DMS114 treated with DMSO at 0.1 percent for 48 hours (cell line): ENCODE measurements around the gene FAM185A.
"Not testable (repeated sequence)": the region's sequence is repeated elsewhere in the genome, so short reads cannot be mapped to it uniquely, and the experiment has no call there.

ENCODE experiments used
- DNase-seq: peaks from one replicate; lab custom pipeline; 2025; ENCODE audit not compliant: unreplicated experiment; lab: John Stamatoyannopoulos, UW

The FAM185A gene

GRCh38 chr7:102748605-102749444, at the start of gene FAM185A:
FAM185A (plus strand) TSS chr7:102748999; CDS start chr7:102749208, 209 bp downstream.
- peak; percentile 99 for DNase-seq

GRCh38 chr7:102713011-102713690, 35.6 kb upstream of the FAM185A start:
- not testable (repeated sequence) for DNase-seq

GRCh38 chr7:102713691-102714080, 35.1 kb upstream of the FAM185A start:
- DNase-seq = not testable (repeated sequence)

GRCh38 chr7:102714774-102715522, 33.9 kb upstream of the FAM185A start:
- DNase-seq = not testable (repeated sequence)

GRCh38 chr7:102715718-102716117, 33.1 kb upstream of the FAM185A start:
- not testable (repeated sequence) for DNase-seq

GRCh38 chr7:102718491-102718890, 30.3 kb upstream of the FAM185A start:
- not testable (repeated sequence) for DNase-seq

GRCh38 chr7:102726170-102726569, 22.6 kb upstream of the FAM185A start:
- not testable (repeated sequence) for DNase-seq

- DNase-seq = not testable (repeated sequence)
These were observed 19.1 kb upstream of the FAM185A start for GRCh38 chr7:102729670-102730069.

- DNase-seq = not testable (repeated sequence)
These were observed 18.4 kb upstream of the FAM185A start for GRCh38 chr7:102730431-102730830.

GRCh38 chr7:102742002-102742771, 6.6 kb upstream of the FAM185A start:
- DNase-seq = not testable (repeated sequence)

GRCh38 chr7:102743861-102744260, 4.9 kb upstream of the FAM185A start:
- DNase-seq = not testable (repeated sequence)

- not testable (repeated sequence) for DNase-seq
These were observed 3.1 kb upstream of the FAM185A start for GRCh38 chr7:102745494-102746288.

GRCh38 chr7:102749445-102749786, 617 bp downstream of the FAM185A start:
- not testable (repeated sequence) for DNase-seq

- DNase-seq = not testable (repeated sequence)
These were observed 9.4 kb downstream of the FAM185A start for GRCh38 chr7:102758227-102758626.

- DNase-seq = not testable (repeated sequence)
These were observed 11.1 kb downstream of the FAM185A start for GRCh38 chr7:102759934-102760333.

- not testable (repeated sequence) for DNase-seq
These were observed 12.4 kb downstream of the FAM185A start for GRCh38 chr7:102761234-102761633.

- DNase-seq = not testable (repeated sequence)
These were observed 14.6 kb downstream of the FAM185A start for GRCh38 chr7:102763295-102763905.

- not testable (repeated sequence) for DNase-seq
These were observed 20.9 kb downstream of the FAM185A start for GRCh38 chr7:102769657-102770192.

GRCh38 chr7:102770467-102770866, 21.7 kb downstream of the FAM185A start:
- not testable (repeated sequence) for DNase-seq
